HepG2 (cell line): Measurements from ENCODE around the gene CLASRP. TPM values are rescaled to one million over a fixed set of nuclear protein-coding genes. Genes with fewer than 3 reads are reported as not detected.

ENCODE experiments used
- ATM ChIP-seq: fragments of 450-650 bp; IDR thresholded peaks from 2 replicates; pipeline ENCODE4 v1.7.1; 2017; ENCODE audit warnings: mild to moderate bottlenecking, borderline replicate concordance
- CHCHD3 ChIP-seq: sonication (generic); formaldehyde crosslinking; IDR thresholded peaks from 2 replicates; pipeline ENCODE4 v1.8.0; 2022; ENCODE audit warnings: mild to moderate bottlenecking, missing genetic modification reagents, moderate library complexity
- FOXC1 ChIP-seq: sonication (generic); formaldehyde crosslinking; IDR thresholded peaks from 2 replicates; pipeline ENCODE4 v1.8.0; 2022; ENCODE audit warnings: mild to moderate bottlenecking, missing genetic modification reagents, borderline replicate concordance
- MED8 ChIP-seq: sonication (generic); formaldehyde crosslinking; IDR thresholded peaks from 2 replicates; pipeline ENCODE4 v1.8.1; 2023; ENCODE audit warnings: mild to moderate bottlenecking, missing genetic modification reagents; ENCODE audit not compliant: insufficient replicate concordance
- RFX1 ChIP-seq: fragments of 450-650 bp; IDR thresholded peaks from 2 replicates; pipeline ENCODE4 v1.6.1; 2017
- ZNF10 ChIP-seq: sonication (generic); formaldehyde crosslinking; IDR thresholded peaks from 2 replicates; pipeline ENCODE4 v1.4.0; 2020; ENCODE audit warnings: mild to moderate bottlenecking, low read depth, missing genetic modification reagents, borderline replicate concordance
- ZNF367 ChIP-seq: sonication (generic); formaldehyde crosslinking; IDR thresholded peaks from 2 replicates; pipeline ENCODE4 v1.4.0; 2020; ENCODE audit warnings: missing genetic modification reagents, borderline replicate concordance
- ZNF589 ChIP-seq: sonication (generic); formaldehyde crosslinking; conservative IDR thresholded peaks from 2 replicates; pipeline ENCODE4 v1.8.0; 2022; ENCODE audit warnings: mild to moderate bottlenecking, moderate library complexity, missing genetic modification reagents
- polyA plus RNA-seq, 8 experiments: library from polyadenylated mRNA; depleted of rRNA in 3 of 8; stranded (reverse) in 7 of 8; unstranded in 1 of 8; fragments of >200 nt; fragmentation: Illumina TruSeq in 4 of 8; extraction: Trizol in 4 of 8; gene quantifications; 2 replicates each; pipeline versions ENCODE4 v1.2.1 to v1.2.3, GENCODE V29; 2011 to 2016; ENCODE audit warnings: low read depth in 4 of 8, missing spikeins in 1 of 8, mixed read lengths in 1 of 8; ENCODE audit not compliant: insufficient read depth in 1 of 8
- total RNA-seq, 5 experiments: library from RNA; depleted of rRNA; stranded (reverse); fragments of >200 nt; fragmentation: Illumina TruSeq; extraction: Trizol; gene quantifications; 2 replicates each; pipeline ENCODE4 v1.2.3, GENCODE V29; 2016; ENCODE audit warnings: low read depth in 1 of 5
- TF ChIP-seq, protein P1 (sequence below): sonication (generic); formaldehyde crosslinking; IDR thresholded peaks from 2 replicates; pipeline ENCODE4 v1.4.0; 2020; ENCODE audit warnings: low read depth, missing genetic modification reagents
- TF ChIP-seq, protein P2 (sequence below): sonication (generic); formaldehyde crosslinking; IDR thresholded peaks from 2 replicates; pipeline ENCODE4 v1.4.0; 2020; ENCODE audit warnings: missing genetic modification reagents, borderline replicate concordance
- TF ChIP-seq, protein P3 (sequence below): IDR thresholded peaks from 2 replicates; pipeline ENCODE4 v1.6.1; 2018; ENCODE audit warnings: missing genetic modification reagents, mild to moderate bottlenecking, missing compliant biosample characterization
- TF ChIP-seq, protein P4 (sequence below): sonication (generic); formaldehyde crosslinking; IDR thresholded peaks from 2 replicates; pipeline ENCODE4 v1.4.0; 2020; ENCODE audit warnings: missing genetic modification reagents, mild to moderate bottlenecking, borderline replicate concordance
- TF ChIP-seq, protein P5 (sequence below): IDR thresholded peaks from 2 replicates; pipeline ENCODE4 v1.6.1; 2018; ENCODE audit warnings: missing genetic modification reagents

Gene CLASRP
- total and polyA plus RNA-seq, 2 of the 13 experiments (the other 11 are each of a cell fraction or from before 2014, with no cell fraction given): 32.0 to 51.4 TPM

DNA sequence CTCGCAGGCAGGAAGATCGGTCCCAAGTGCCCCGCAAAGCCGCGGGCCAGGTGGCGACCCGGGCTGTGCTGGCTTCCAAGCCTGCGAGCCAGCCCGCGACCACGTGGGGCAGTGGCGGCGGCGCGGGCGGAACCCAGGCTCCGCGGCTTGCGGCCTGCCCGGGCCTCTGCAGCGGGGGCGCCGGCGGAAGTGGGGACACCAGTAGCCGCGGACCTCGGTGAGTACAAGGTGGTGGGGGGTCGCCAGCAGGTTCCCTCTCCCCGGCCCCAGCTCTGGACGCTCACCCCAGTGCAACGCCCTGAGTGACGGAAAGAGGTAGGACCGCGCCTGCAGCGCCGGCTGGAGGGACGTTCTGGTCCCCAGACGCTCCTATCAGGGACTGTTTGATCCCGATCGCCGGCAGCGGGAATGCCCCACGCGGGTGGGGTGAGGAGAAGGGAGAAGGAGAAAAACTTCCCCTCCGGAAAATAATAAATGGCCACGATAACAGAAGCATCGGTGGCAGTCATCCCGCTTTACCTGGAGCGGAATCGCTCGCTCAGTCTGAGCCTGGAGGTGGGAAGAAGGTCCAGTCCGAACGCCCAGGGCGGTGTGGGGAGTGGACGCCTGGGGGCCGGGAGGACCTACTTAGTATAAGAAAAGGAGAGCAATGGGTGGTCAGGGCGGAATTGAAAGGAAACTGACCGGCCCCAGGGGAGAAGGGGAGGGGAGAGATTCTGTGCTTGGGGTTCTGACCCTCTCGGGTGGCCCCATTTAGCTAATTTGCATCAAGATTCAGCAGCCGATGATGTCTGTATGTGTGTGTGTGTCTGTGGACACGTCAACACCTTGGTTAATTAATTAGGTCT is 40.4 kb downstream of the CLASRP start, which contains the start of gene GEMIN7 (continued):
- TF ChIP-seq MED8 (peak; percentile 97), ZNF10 (CRISPR knock-in tag) (no peak), ZNF367 (CRISPR knock-in tag) (no peak; the same call in 1 of the 2 replicates), CHCHD3 (CRISPR knock-in tag) (0 out of 2 replicates have a peak, but pooled peaks have one; percentile 30), ZNF589 (CRISPR knock-in tag) (peak; percentile 86), RFX1 (no peak), FOXC1 (peak; percentile 93), ATM (no peak)
- TF ChIP-seq, protein P1, sequence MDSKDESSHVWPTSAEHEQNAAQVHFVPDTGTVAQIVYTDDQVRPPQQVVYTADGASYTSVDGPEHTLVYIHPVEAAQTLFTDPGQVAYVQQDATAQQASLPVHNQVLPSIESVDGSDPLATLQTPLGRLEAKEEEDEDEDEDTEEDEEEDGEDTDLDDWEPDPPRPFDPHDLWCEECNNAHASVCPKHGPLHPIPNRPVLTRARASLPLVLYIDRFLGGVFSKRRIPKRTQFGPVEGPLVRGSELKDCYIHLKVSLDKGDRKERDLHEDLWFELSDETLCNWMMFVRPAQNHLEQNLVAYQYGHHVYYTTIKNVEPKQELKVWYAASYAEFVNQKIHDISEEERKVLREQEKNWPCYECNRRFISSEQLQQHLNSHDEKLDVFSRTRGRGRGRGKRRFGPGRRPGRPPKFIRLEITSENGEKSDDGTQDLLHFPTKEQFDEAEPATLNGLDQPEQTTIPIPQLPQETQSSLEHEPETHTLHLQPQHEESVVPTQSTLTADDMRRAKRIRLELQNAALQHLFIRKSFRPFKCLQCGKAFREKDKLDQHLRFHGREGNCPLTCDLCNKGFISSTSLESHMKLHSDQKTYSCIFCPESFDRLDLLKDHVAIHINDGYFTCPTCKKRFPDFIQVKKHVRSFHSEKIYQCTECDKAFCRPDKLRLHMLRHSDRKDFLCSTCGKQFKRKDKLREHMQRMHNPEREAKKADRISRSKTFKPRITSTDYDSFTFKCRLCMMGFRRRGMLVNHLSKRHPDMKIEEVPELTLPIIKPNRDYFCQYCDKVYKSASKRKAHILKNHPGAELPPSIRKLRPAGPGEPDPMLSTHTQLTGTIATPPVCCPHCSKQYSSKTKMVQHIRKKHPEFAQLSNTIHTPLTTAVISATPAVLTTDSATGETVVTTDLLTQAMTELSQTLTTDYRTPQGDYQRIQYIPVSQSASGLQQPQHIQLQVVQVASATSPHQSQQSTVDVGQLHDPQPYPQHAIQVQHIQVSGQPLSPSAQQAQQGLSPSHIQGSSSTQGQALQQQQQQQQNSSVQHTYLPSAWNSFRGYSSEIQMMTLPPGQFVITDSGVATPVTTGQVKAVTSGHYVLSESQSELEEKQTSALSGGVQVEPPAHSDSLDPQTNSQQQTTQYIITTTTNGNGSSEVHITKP: no peak; the same call in 1 of the 2 replicates
- TF ChIP-seq, protein P2, sequence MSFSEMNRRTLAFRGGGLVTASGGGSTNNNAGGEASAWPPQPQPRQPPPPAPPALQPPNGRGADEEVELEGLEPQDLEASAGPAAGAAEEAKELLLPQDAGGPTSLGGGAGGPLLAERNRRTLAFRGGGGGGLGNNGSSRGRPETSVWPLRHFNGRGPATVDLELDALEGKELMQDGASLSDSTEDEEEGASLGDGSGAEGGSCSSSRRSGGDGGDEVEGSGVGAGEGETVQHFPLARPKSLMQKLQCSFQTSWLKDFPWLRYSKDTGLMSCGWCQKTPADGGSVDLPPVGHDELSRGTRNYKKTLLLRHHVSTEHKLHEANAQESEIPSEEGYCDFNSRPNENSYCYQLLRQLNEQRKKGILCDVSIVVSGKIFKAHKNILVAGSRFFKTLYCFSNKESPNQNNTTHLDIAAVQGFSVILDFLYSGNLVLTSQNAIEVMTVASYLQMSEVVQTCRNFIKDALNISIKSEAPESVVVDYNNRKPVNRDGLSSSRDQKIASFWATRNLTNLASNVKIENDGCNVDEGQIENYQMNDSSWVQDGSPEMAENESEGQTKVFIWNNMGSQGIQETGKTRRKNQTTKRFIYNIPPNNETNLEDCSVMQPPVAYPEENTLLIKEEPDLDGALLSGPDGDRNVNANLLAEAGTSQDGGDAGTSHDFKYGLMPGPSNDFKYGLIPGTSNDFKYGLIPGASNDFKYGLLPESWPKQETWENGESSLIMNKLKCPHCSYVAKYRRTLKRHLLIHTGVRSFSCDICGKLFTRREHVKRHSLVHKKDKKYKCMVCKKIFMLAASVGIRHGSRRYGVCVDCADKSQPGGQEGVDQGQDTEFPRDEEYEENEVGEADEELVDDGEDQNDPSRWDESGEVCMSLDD (CRISPR knock-in tag): peak; percentile 83
- TF ChIP-seq, protein P3, sequence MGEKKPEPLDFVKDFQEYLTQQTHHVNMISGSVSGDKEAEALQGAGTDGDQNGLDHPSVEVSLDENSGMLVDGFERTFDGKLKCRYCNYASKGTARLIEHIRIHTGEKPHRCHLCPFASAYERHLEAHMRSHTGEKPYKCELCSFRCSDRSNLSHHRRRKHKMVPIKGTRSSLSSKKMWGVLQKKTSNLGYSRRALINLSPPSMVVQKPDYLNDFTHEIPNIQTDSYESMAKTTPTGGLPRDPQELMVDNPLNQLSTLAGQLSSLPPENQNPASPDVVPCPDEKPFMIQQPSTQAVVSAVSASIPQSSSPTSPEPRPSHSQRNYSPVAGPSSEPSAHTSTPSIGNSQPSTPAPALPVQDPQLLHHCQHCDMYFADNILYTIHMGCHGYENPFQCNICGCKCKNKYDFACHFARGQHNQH (CRISPR knock-in tag): peak; percentile 76
- TF ChIP-seq, protein P4, sequence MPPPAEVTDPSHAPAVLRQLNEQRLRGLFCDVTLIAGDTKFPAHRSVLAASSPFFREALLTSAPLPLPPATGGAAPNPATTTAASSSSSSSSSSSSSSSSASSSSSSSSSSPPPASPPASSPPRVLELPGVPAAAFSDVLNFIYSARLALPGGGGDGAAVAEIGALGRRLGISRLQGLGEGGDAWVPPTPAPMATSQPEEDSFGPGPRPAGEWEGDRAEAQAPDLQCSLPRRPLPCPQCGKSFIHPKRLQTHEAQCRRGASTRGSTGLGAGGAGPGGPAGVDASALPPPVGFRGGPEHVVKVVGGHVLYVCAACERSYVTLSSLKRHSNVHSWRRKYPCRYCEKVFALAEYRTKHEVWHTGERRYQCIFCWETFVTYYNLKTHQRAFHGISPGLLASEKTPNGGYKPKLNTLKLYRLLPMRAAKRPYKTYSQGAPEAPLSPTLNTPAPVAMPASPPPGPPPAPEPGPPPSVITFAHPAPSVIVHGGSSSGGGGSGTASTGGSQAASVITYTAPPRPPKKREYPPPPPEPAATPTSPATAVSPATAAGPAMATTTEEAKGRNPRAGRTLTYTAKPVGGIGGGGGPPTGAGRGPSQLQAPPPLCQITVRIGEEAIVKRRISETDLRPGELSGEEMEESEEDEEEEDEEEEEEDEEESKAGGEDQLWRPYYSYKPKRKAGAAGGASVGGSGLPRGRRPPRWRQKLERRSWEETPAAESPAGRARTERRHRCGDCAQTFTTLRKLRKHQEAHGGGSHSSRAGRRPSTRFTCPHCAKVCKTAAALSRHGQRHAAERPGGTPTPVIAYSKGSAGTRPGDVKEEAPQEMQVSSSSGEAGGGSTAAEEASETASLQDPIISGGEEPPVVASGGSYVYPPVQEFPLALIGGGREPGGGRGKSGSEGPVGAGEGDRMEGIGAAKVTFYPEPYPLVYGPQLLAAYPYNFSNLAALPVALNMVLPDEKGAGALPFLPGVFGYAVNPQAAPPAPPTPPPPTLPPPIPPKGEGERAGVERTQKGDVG (CRISPR knock-in tag): peak; percentile 42; the same call in 1 of the 2 replicates
- TF ChIP-seq, protein P5, sequence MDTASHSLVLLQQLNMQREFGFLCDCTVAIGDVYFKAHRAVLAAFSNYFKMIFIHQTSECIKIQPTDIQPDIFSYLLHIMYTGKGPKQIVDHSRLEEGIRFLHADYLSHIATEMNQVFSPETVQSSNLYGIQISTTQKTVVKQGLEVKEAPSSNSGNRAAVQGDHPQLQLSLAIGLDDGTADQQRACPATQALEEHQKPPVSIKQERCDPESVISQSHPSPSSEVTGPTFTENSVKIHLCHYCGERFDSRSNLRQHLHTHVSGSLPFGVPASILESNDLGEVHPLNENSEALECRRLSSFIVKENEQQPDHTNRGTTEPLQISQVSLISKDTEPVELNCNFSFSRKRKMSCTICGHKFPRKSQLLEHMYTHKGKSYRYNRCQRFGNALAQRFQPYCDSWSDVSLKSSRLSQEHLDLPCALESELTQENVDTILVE (CRISPR knock-in tag): peak; percentile 85; the same call in 1 of the 2 replicates
